Stimulated activated CD4-positive, alpha-beta T cell treated with anti-CD3 and anti-CD28 coated beads, Interleukin-2, amount 100 ng/mL, for 4 hours (primary cell): ENCODE measurements around the gene PGK1.
"Not testable (repeated sequence)": the region's sequence is repeated elsewhere in the genome, so short reads cannot be mapped to it uniquely, and the experiment has no call there.

Experiments used
- DNase-seq: peaks from one replicate; pipeline ENCODE4 v3.0.0-alpha.2; 2020; ENCODE audit warnings: low read depth

PGK1 gene

GRCh38 chrX:78103623-78104446 lies at the start of gene PGK1:
Gene PGK1, plus strand, starts transcription at chrX:78104248. Its CDS starts 93 bp downstream, at chrX:78104341.
- peak; percentile 89 for DNase-seq

DNA sequence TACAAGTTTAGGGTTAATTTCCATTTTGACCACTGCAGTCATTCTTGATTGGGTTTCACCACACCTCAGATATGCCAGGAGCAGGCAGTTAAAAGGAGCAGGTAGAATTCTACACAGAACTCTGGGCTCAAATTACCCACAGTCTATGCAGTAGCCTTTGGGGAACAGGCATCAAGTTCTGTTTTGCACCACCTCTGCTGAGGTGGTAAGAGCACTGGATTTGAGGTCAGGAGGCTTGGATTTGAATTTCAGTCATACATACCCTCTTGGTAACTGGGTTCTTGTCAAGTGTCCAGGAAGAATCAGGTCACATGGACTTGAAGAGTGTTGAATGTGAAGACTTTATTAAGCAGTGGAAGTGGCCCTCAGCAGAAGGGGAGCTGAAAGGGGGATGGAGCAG lies 40.4 kb upstream of the PGK1 start:
- DNase-seq: no peak

DNA sequence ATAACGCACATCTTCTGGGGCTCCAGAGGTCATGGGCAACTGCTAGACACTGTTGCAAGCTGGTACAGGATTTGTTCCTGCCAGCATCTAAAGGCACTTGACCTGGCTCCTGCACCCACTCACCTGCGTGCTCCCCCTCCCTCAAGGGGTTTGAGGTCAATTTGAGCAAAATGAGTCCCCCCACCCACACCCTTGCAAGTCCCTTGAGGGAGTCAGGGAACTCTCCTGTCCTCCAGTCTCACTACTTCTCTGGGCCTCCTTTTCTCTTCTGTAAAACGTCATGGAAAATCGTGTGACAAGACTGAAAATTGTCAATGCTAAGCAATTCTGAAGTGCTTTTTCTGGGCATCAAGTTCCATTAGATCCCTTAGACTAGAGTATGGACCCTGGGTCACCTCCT lies 39.9 kb upstream of the PGK1 start:
- no peak for DNase-seq

- not testable (repeated sequence) for DNase-seq
These were observed 39.1 kb upstream of the PGK1 start for GRCh38 chrX:78064698-78065601.

- DNase-seq: no peak
These were observed 37.9 kb upstream of the PGK1 start for GRCh38 chrX:78066110-78066509.

DNA sequence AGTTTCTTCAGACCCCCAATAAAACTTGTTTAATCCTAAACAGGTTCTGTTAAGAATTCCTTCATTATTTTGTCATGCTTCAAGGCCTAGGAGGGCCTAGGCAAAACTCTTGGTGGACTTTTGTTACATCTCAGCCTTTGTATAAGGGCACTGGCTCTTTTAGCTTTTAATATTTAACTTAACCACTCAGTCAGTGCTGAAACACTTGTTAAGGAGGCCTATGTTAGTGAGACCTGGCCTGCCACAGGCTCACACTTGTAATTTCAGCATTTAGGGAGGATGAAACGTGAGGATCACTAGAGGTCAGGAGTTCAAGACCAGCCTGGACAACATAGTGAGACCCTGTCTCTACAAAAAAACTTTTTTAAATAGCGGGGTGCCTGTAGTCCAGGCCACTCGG lies 32.7 kb upstream of the PGK1 start:
- no peak for DNase-seq

GRCh38 chrX:78073147-78074077 lies 30.6 kb upstream of the PGK1 start:
- DNase-seq: not testable (repeated sequence)

DNA sequence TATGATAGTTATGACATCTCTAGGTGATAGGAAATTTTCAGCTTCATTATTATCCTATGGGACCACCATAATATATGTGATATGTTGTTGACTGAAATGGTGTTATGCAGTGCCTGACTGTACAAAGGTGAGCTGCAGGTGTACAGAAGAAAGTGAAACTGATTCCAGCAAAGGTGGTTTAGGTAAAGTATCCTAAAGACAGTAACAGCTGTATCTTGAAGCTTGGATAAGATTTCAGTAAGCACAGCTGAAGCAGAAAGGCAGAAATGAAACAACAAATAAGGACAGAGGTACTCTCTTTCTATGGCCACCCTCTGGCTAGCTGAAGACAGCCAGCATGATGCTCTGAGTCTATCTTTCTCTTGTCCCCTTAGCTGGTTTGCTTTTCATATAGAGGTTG lies 30.0 kb upstream of the PGK1 start:
- DNase-seq: no peak

- no peak for DNase-seq
These were observed 28.2 kb upstream of the PGK1 start for GRCh38 chrX:78075787-78076389.

DNA sequence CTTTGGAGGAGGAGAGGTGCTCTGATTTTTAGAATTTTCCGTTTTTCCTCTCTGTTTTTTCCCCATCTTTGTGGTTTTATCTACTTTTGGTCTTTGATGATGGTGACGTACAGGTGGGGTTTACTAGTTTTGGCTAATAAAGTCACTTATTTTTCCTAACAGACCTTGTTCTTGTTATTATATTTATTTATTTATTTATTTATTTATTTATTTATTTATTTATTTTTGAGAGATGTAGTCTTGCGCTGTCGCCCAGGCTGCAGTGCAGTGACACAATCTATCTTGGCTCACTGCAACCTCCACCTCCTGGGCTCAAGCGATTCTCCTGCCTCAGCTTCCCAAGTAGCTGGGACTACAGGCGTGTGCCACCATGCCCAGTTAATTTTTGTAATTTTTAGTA lies 22.6 kb upstream of the PGK1 start:
- not testable (repeated sequence) for DNase-seq

DNA sequence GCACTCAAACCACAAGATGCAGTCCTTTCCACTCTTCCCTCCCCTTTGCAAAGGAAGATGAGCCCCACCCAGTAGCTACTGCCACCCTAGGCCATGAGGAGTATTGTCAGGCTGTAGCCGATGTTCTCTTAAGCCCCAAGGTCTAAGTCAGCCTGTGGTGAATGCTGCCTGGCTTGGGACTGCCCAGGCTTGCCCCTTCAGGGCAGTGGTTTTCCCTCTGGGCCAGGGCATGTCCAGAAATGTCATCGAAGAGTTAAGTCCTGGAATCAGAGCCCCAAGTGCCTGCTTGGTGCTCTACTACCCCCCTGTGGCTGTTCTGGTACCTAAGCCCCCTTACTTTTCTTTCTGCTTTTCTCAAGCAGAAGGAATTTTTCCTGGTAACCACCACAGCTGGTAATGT lies 11.8 kb upstream of the PGK1 start:
- no peak for DNase-seq

- DNase-seq: no peak
These were observed 5.9 kb upstream of the PGK1 start for GRCh38 chrX:78098108-78098507.

DNA sequence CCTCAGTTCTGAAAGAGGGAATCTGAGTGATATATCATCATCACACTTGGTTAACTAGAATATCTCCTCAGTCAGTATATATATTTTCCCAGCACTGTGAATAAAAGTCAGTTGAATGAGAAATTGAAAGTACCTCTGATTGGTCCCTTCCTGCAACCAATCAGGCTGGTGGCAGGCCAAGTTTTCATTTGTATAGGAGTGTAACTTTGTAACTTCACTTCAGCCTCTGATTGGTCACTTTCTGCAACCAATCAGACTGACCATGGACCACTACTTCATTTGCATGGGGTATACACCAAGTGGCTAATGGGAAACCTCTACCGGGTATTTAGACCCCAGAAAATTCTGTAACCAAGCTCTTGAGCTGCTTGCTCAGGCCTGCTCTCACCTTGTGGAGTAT lies 2.0 kb upstream of the PGK1 start:
- no peak for DNase-seq

DNA sequence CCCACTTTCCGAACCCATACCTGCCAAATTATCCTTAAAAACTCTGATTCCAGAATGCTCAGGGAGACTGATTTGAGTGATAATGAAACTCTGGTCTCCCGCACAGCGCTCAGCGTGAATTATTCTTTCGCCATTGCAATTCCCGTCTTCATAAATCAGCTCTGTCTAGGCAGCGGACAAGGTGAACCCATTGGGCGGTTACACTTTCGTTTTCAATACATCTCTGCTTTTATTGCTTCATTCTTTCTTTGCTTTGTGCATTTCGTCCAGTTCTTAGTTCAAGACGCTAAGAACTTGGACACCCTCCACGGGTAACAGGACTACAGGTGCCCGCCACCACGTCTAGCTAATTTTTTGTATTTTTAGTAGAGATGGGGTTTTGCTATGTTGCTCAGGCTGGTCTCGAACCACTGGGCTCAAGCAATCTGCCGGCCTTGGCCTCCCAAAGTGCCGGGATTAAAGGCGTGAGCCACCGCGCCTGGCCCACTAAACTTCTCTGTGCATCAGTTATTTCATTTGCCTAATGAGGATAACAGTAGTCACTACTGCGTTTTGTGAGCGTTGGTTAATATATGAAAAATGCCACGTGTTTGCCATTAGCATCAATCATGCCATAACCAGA lies 936 bp upstream of the PGK1 start:
- DNase-seq: no peak

- DNase-seq: no peak
These were observed 564 bp downstream of the PGK1 start for GRCh38 chrX:78104447-78105176.

DNA sequence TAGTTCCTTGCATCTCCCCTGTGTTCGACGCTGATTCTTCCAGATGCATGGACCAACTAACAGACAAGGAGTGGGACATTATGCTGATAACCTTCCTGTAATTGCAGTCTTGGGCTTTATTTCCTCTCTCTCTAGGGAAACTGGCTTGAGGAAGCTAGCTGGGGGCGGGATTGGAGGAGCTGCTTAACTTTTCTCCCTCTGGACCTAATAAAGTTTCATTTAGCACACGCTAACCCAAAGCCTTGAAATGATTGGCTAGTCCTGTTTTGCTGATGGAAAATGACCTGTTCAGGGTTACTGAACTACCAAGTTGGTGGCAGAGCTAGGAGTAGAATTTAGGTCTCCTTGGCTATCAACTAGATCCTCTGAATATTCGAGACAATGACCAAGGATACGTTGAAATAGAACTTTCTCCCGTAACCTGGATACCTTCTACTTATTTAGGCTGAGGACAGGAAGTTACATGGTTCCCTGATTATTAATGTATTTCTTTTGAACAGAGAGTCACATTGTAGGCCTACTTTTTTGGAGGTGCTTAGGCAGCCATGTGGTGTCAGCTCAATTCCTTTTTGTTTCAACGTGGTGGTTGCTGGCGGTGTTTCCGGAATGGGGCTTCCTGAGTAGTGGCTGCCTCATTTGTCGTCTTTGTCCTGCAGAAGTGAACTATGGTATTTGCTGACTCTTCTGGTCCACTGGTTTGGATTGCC lies 2.0 kb downstream of the PGK1 start:
- DNase-seq: no peak

DNA sequence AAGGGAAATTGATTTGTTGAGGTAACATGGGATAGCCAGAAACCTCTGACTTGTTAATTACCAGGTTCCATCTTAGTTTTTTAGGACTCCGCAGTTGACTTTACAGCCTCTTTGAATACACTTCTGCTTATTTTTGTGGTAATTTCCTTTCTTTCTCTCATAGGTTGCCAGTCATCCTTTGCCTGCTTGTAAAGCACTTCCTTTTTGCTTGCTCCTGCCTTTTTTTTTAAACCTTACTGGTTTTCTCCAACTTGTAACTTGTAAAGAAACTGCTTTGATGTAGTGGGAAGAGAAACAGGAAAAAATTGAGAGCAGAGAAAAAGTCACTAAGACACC lies 2.6 kb downstream of the PGK1 start:
- DNase-seq: no peak

GRCh38 chrX:78109458-78109857 lies 5.4 kb downstream of the PGK1 start:
- DNase-seq: no peak

- no peak for DNase-seq
These were observed 7.3 kb downstream of the PGK1 start for GRCh38 chrX:78111140-78111931.
